B cell (primary cell): ENCODE data around the gene PALLD. TPM values are rescaled to one million over a fixed set of nuclear protein-coding genes. Genes with fewer than 3 reads are reported as not detected.

Source experiments
- ATAC-seq: fragments of 200-7000 bp; cut with Tn5 transposase; one replicate; pipeline ENCODE4 v1.10.0; 2021; ENCODE audit warnings: low read depth, mild to moderate bottlenecking, moderate number of reproducible peaks, moderate library complexity
- CTCF ChIA-PET: fragments of 350-600 bp; sonication (Branson Sonifier 250); formaldehyde crosslinking; loops from one replicate; lab custom pipeline; 2021; ENCODE audit warnings: antibody characterized with exemption, inconsistent platforms; lab: Charles Lee
- POLR2A ChIA-PET: fragments of 350-600 bp; sonication (Branson Sonifier 250); formaldehyde crosslinking; loops from one replicate; lab custom pipeline; 2021; ENCODE audit warnings: antibody characterized with exemption; lab: Charles Lee
- DNase-seq: peaks from one replicate; pipeline ENCODE4 v3.0.0; 2013
- H2AFZ ChIP-seq: 2 replicates; pipeline ENCODE4 v1.6.1; 2012; ENCODE audit warnings: mild to moderate bottlenecking, low read depth, low read length; ENCODE audit not compliant: insufficient read depth, poor library complexity, severe bottlenecking
- H3K27ac ChIP-seq, 2 donors: 1 replicate in 1 of 2; 2 replicates in 1 of 2; pipeline ENCODE4 v1.5.1; 2012 to 2013; ENCODE audit warnings: low read length in 2 of 2, mild to moderate bottlenecking in 2 of 2, moderate library complexity in 1 of 2
- H3K27me3 ChIP-seq, 4 experiments: fragments of 200-600 bp in 1 of 4; sonication (generic) in 1 of 4; replicated peaks in 1 of 4; 1 replicate in 2 of 4; 2 replicates in 2 of 4; pipeline versions ENCODE4 v1.6.1 to v1.7.0; 2013 to 2016; ENCODE audit warnings: low read length in 3 of 4, mild to moderate bottlenecking in 2 of 4, mixed read lengths in 1 of 4, moderate library complexity in 1 of 4; ENCODE audit not compliant: insufficient read depth in 4 of 4, control insufficient read depth in 3 of 4; ENCODE audit errors: control extremely low read depth in 1 of 4
- H3K36me3 ChIP-seq, 2 experiments: replicated peaks in 1 of 2; 1 replicate in 1 of 2; 2 replicates in 1 of 2; pipeline versions ENCODE4 v1.6.1 to v1.7.1; 2013; ENCODE audit warnings: low read length in 1 of 2; ENCODE audit not compliant: insufficient read depth in 2 of 2, control insufficient read depth in 1 of 2; ENCODE audit errors: control extremely low read depth in 1 of 2, extremely low read depth in 1 of 2
- H3K4me1 ChIP-seq, 2 donors: fragments of 200-600 bp in 1 of 2; sonication (generic) in 1 of 2; 1 replicate in 1 of 2; 2 replicates in 1 of 2; pipeline versions ENCODE4 v1.5.1 to v1.6.1; 2013 to 2017; ENCODE audit warnings: low read length in 2 of 2; ENCODE audit not compliant: control insufficient read depth in 2 of 2, insufficient read depth in 2 of 2
- H3K4me2 ChIP-seq: replicated peaks from 2 replicates; pipeline ENCODE3; 2012; ENCODE audit warnings: mild to moderate bottlenecking, low read depth, low read length; ENCODE audit not compliant: poor library complexity, severe bottlenecking
- H3K4me3 ChIP-seq, 5 experiments: fragments of 200-600 bp in 1 of 5; sonication (generic) in 1 of 5; 1 replicate in 3 of 5; 2 replicates in 2 of 5; pipeline versions ENCODE4 v1.5.1 to v1.7.0; 2011 to 2016; ENCODE audit warnings: low read length in 4 of 5, mild to moderate bottlenecking in 4 of 5, low read depth in 2 of 5, control low read depth in 1 of 5, moderate library complexity in 1 of 5; ENCODE audit not compliant: insufficient read depth in 1 of 5; ENCODE audit errors: control extremely low read depth in 1 of 5, extremely low read depth in 1 of 5
- H3K79me2 ChIP-seq: fragments of 200-600 bp; sonication (generic); one replicate; pipeline ENCODE4 v1.6.0; 2016; ENCODE audit warnings: low read length; ENCODE audit not compliant: control insufficient read depth, insufficient read depth
- H3K9ac ChIP-seq: fragments of 200-600 bp; sonication (generic); 2 replicates; pipeline ENCODE4 v1.6.1; 2017; ENCODE audit warnings: mild to moderate bottlenecking, low read length, moderate library complexity
- H3K9me3 ChIP-seq, 3 donors: one replicate each; pipeline versions ENCODE4 v1.6.1 to v1.7.1; 2013; ENCODE audit warnings: low read length in 2 of 3; ENCODE audit not compliant: control insufficient read depth in 2 of 3, insufficient read depth in 1 of 3; ENCODE audit errors: control extremely low read depth in 1 of 3
- H4K20me1 ChIP-seq: 2 replicates; pipeline ENCODE4 v1.6.0; 2012; ENCODE audit warnings: mild to moderate bottlenecking, low read length; ENCODE audit not compliant: insufficient read depth, control insufficient read depth, poor library complexity, severe bottlenecking
- H3K27ac Mint-ChIP-seq: one replicate; pipeline ENCODE4 v1.8.0; 2021; ENCODE audit warnings: mixed read lengths
- H3K27me3 Mint-ChIP-seq: one replicate; pipeline ENCODE4 v1.8.0; 2021; ENCODE audit warnings: mixed read lengths
- H3K4me1 Mint-ChIP-seq: one replicate; pipeline ENCODE4 v1.8.0; 2021; ENCODE audit warnings: mixed read lengths
- H3K4me3 Mint-ChIP-seq: one replicate; pipeline ENCODE4 v1.8.0; 2021; ENCODE audit warnings: mixed read lengths
- H3K9me3 Mint-ChIP-seq: one replicate; pipeline ENCODE4 v1.8.0; 2022; ENCODE audit warnings: mixed read lengths; ENCODE audit not compliant: insufficient read depth
- CTCF ChIP-seq: fragments of 200-600 bp; IDR thresholded peaks from one replicate; pipeline ENCODE4 v1.8.0; 2022; ENCODE audit warnings: antibody characterized with exemption, mild to moderate bottlenecking
- EZH2 ChIP-seq: IDR thresholded peaks from 2 replicates; pipeline ENCODE4 v1.6.1; 2012; ENCODE audit warnings: borderline replicate concordance, low read depth, mild to moderate bottlenecking, moderate library complexity, low read length; ENCODE audit not compliant: insufficient read depth, poor library complexity, severe bottlenecking
- WGBS: methylation state at CpG from one replicate; pipeline ENCODE4 v1.1.5; 2013; ENCODE audit warnings: missing lambda C conversion rate; ENCODE audit not compliant: insufficient coverage; 5-methylcytosine and 5-hydroxymethylcytosine counted together
- intact Hi-C: fragments of 100-400 bp; cut with micrococcal nuclease; formaldehyde crosslinking; loops from one replicate; pipeline ENCODE4 v1.10.0; 2022
- polyA plus RNA-seq: library from polyadenylated mRNA; depleted of rRNA; stranded (reverse); fragments of >200 nt; gene quantifications from 2 replicates; pipeline ENCODE4 v1.2.3, GENCODE V29; 2012
- total RNA-seq, 2 donors: library from RNA; stranded (reverse); fragments of 120-200 nt in 1 of 2; gene quantifications; 1 replicate in 1 of 2; 2 replicates in 1 of 2; pipeline versions ENCODE4 v1.2.3 to v1.2.4, GENCODE V29; 2013 to 2022

PALLD gene
- total and polyA plus RNA-seq, 2 donors (not counting 1 experiment from before 2014, with no cell fraction given) = 0.63 to 0.71 TPM

- ATAC-seq (no peak), DNase-seq (no peak)
- ChIA-PET POLR2A (no interaction called here), CTCF (no interaction called here)
- intact Hi-C loops = no loop called here
- Histone ChIP-seq H3K9me3 (no peaks in the 10 kb centered on the region), H4K20me1 (no peaks in the 10 kb centered on the region), H3K27ac (no peak overlapping the region), H3K27me3 (peaks cover 0 to 11% (median 10%) of the 10 kb centered on the region in 4 experiments), H3K36me3 (no peaks in the 10 kb centered on the region), H2AFZ (no peak overlapping the region), H3K4me1 (peaks cover 8 to 10% of the 10 kb centered on the region in 2 donors), H3K4me2 (no peak overlapping the region), H3K9ac (no peak overlapping the region), H3K4me3 (no peak overlapping the region), H3K79me2 (no peaks in the 10 kb centered on the region)
- no peak overlapping the region for H3K27ac Mint-ChIP-seq
- TF ChIP-seq CTCF (no peak), EZH2 (no peak)
- H3K4me3 Mint-ChIP-seq = no peak overlapping the region
- H3K4me1 Mint-ChIP-seq = peaks cover 9% of the 10 kb centered on the region
- peaks cover 29% of the 10 kb centered on the region for H3K27me3 Mint-ChIP-seq
- 94% methylated on average over 3 of the region's 3 CpGs for WGBS
- H3K9me3 Mint-ChIP-seq = no peaks in the 10 kb centered on the region
Observed at GRCh38 chr4:168826620-168827019, 329.8 kb downstream of the PALLD start.

GRCh38 chr4:168830777-168831512 is 334.1 kb downstream of the PALLD start:
- Histone ChIP-seq H3K4me3 (peak overlapping the region in 1 of 5 experiments; percentile 69), H3K27ac (no peak overlapping the region), H3K9ac (peak overlapping the region; percentile 69), H4K20me1 (no peaks in the 10 kb centered on the region), H3K36me3 (no peaks in the 10 kb centered on the region), H3K79me2 (no peaks in the 10 kb centered on the region), H3K9me3 (peaks cover 0 to 12% (median 0%) of the 10 kb centered on the region in 3 donors), H3K4me2 (peak overlapping the region; percentile 96), H2AFZ (peak overlapping the region; percentile 5), H3K4me1 (peaks cover 24 to 26% of the 10 kb centered on the region in 2 donors), H3K27me3 (peaks cover 0 to 34% (median 30%) of the 10 kb centered on the region in 4 experiments)
- WGBS = no CpG with 5 or more reads among the region's 6 CpGs
- Mint-ChIP-seq H3K27ac (no peak overlapping the region), H3K27me3 (peaks cover 59% of the 10 kb centered on the region), H3K9me3 (no peaks in the 10 kb centered on the region), H3K4me1 (peaks cover 20% of the 10 kb centered on the region), H3K4me3 (peak overlapping the region; percentile 91)
- TF ChIP-seq EZH2 (no peak), CTCF (no peak)
- no peak for ATAC-seq
- intact Hi-C loops = loop anchor here (1.0 kb wide), 1 partner anchor 14 kb away; no protein-coding TSS in a partner anchor
- ChIA-PET CTCF (interaction anchor here (0.6 kb wide), 2 partner anchors 179 to 646 kb away, joined by 3 to 4 read pairs; partner anchors contain the start of gene CBR4), POLR2A (interaction anchor here (0.7 kb wide), 1 partner anchor 36 kb away, joined by 3 read pairs; no protein-coding TSS in a partner anchor)
- DNase-seq = peak; percentile 13
